Tibial nerve (tissue), 4 donors: ENCODE data around the gene TTC23L. TPM values are rescaled to one million over a fixed set of nuclear protein-coding genes. Genes with fewer than 3 reads are reported as not detected.
A peak's percentile ranks its signal among the peaks of the same experiment; 100 is the strongest.

Experiments
- DNase-seq, 2 donors: peaks; one replicate each; pipeline ENCODE4 v3.0.0-alpha.2; 2019; ENCODE audit warnings: low spot score in 2 of 2
- H3K27ac ChIP-seq, 4 donors: fragments of 200-600 bp; sonication (generic) in 3 of 4; one replicate each; pipeline ENCODE4 v1.5.1; 2017 to 2019; ENCODE audit warnings: mild to moderate bottlenecking in 1 of 4
- H3K27me3 ChIP-seq, 2 donors: fragments of 200-600 bp; sonication (generic) in 1 of 2; one replicate each; pipeline versions ENCODE4 v1.5.1 to v1.6.0; 2017 to 2019
- H3K36me3 ChIP-seq, 3 donors: fragments of 200-600 bp; sonication (generic); one replicate each; pipeline ENCODE4 v1.5.1; 2018 to 2019
- H3K4me1 ChIP-seq, 4 donors: fragments of 200-600 bp; sonication (generic) in 3 of 4; one replicate each; pipeline ENCODE4 v1.5.1; 2017 to 2019
- H3K4me3 ChIP-seq, 4 donors: fragments of 200-600 bp; sonication (generic) in 3 of 4; one replicate each; pipeline ENCODE4 v1.5.1; 2017 to 2019; ENCODE audit warnings: mild to moderate bottlenecking in 1 of 4, moderate library complexity in 1 of 4
- H3K9me3 ChIP-seq, 4 donors: fragments of 200-600 bp; sonication (generic) in 3 of 4; one replicate each; pipeline ENCODE4 v1.5.1; 2017 to 2019
- CTCF ChIP-seq, 5 experiments: fragments of 200-600 bp in 3 of 5; fragments of 450-650 bp in 2 of 5; sonication (generic) in 3 of 5; IDR thresholded peaks; one replicate each; pipeline ENCODE4 v1.5.1; 2016 to 2019; ENCODE audit warnings: antibody characterized with exemption in 5 of 5, mild to moderate bottlenecking in 3 of 5, moderate library complexity in 2 of 5
- EP300 ChIP-seq, 2 donors: sonication (generic); formaldehyde crosslinking; IDR thresholded peaks; one replicate each; pipeline ENCODE4 v1.6.1; 2017; ENCODE audit warnings: antibody characterized with exemption in 2 of 2, mild to moderate bottlenecking in 1 of 2
- POLR2A ChIP-seq, 2 donors: fragments of 450-650 bp; IDR thresholded peaks; one replicate each; pipeline ENCODE4 v1.6.1; 2017; ENCODE audit warnings: antibody characterized with exemption in 2 of 2, mild to moderate bottlenecking in 2 of 2, moderate library complexity in 2 of 2
- WGBS, 2 donors: methylation state at CpG; one replicate each; pipeline ENCODE4 v1.1.5; 2018; 5-methylcytosine and 5-hydroxymethylcytosine counted together
- total RNA-seq, 4 donors: library from RNA; depleted of rRNA; stranded (reverse); fragments of >200 nt; gene quantifications; one replicate each; pipeline ENCODE4 v1.1.0, GENCODE V29; 2016

Gene TTC23L
- total RNA-seq, 4 donors from 2014 or later, result 0.39 to 5.4 (median 2.7) TPM

GRCh38 chr5:34802834-34803563 is 36.0 kb upstream of the TTC23L start:
- Histone ChIP-seq H3K4me1 (peaks cover 0 to 4% (median 0%) of the 10 kb centered on the region in 4 donors), H3K9me3 (no peaks in the 10 kb centered on the region), H3K4me3 (no peak overlapping the region), H3K27ac (no peak overlapping the region), H3K27me3 (no peaks in the 10 kb centered on the region), H3K36me3 (peaks cover 0 to 79% (median 0%) of the 10 kb centered on the region in 3 donors)
- no peak for DNase-seq
- no peak for TF ChIP-seq POLR2A (IDR thresholded peaks at IDR 0.05)
- TF ChIP-seq CTCF (IDR thresholded peaks at IDR 0.05), result no peak
- no peak for TF ChIP-seq EP300 (IDR thresholded peaks at IDR 0.05)
- 76 to 86% methylated on average over 9 of the region's 9 CpGs for WGBS, 2 donors

GRCh38 chr5:34803974-34804732 is 34.8 kb upstream of the TTC23L start:
- no peak for DNase-seq
- H3K36me3 ChIP-seq, result peaks cover 0 to 76% (median 0%) of the 10 kb centered on the region in 3 donors
- WGBS, 2 donors, result 84 to 86% methylated on average over 4 of the region's 4 CpGs
- peak overlapping the region in 1 of 4 donors; percentile 6 for H3K27ac ChIP-seq
- no peaks in the 10 kb centered on the region for H3K9me3 ChIP-seq
- TF ChIP-seq POLR2A (IDR thresholded peaks at IDR 0.05) (no peak), CTCF (IDR thresholded peaks at IDR 0.05) (no peak), EP300 (IDR thresholded peaks at IDR 0.05) (no peak)
- no peak overlapping the region for H3K4me3 ChIP-seq
- H3K27me3 ChIP-seq, result no peaks in the 10 kb centered on the region
- H3K4me1 ChIP-seq, result peaks cover 0 to 4% (median 0%) of the 10 kb centered on the region in 4 donors

- H3K4me1 ChIP-seq, result peaks cover 0 to 4% (median 0%) of the 10 kb centered on the region in 4 donors
- no peak overlapping the region for H3K4me3 ChIP-seq
- H3K27ac ChIP-seq, result no peak overlapping the region
- peaks cover 0 to 71% (median 0%) of the 10 kb centered on the region in 3 donors for H3K36me3 ChIP-seq
- no peak for DNase-seq
- no peaks in the 10 kb centered on the region for H3K27me3 ChIP-seq
- H3K9me3 ChIP-seq, result no peaks in the 10 kb centered on the region
- WGBS, 2 donors, result 85 to 92% methylated on average over 5 of the region's 5 CpGs
- TF ChIP-seq CTCF (IDR thresholded peaks at IDR 0.05) (no peak), EP300 (IDR thresholded peaks at IDR 0.05) (no peak), POLR2A (IDR thresholded peaks at IDR 0.05) (no peak)
Measured at GRCh38 chr5:34804913-34805312, 34.1 kb upstream of the TTC23L start.

- 89 to 95% methylated on average over 6 of the region's 6 CpGs for WGBS, 2 donors
- Histone ChIP-seq H3K27me3 (no peaks in the 10 kb centered on the region), H3K36me3 (peaks cover 0 to 56% (median 0%) of the 10 kb centered on the region in 3 donors), H3K27ac (peak overlapping the region in 1 of 4 donors; percentile 7), H3K9me3 (no peaks in the 10 kb centered on the region), H3K4me3 (no peak overlapping the region), H3K4me1 (peaks cover 0 to 11% (median under 1%) of the 10 kb centered on the region in 4 donors)
- no peak for DNase-seq
- TF ChIP-seq CTCF (IDR thresholded peaks at IDR 0.05) (no peak), POLR2A (IDR thresholded peaks at IDR 0.05) (no peak), EP300 (IDR thresholded peaks at IDR 0.05) (no peak)
Measured at GRCh38 chr5:34806532-34806931, 32.4 kb upstream of the TTC23L start.

GRCh38 chr5:34811706-34812105 is 27.3 kb upstream of the TTC23L start:
- Histone ChIP-seq H3K27me3 (no peaks in the 10 kb centered on the region), H3K4me3 (no peak overlapping the region), H3K9me3 (no peaks in the 10 kb centered on the region), H3K27ac (no peak overlapping the region), H3K4me1 (peaks cover 0 to 12% (median 2%) of the 10 kb centered on the region in 4 donors), H3K36me3 (peaks cover 0 to 34% (median 0%) of the 10 kb centered on the region in 3 donors)
- TF ChIP-seq POLR2A (IDR thresholded peaks at IDR 0.05), result no peak
- TF ChIP-seq EP300 (IDR thresholded peaks at IDR 0.05), result no peak
- no peak for TF ChIP-seq CTCF (IDR thresholded peaks at IDR 0.05)
- no peak for DNase-seq
- 33 to 42% methylated on average over 1 of the region's 1 CpG for WGBS, 2 donors
